Naive thymus-derived CD8-positive, alpha-beta T cell (primary cell): ENCODE results near the gene MYRIP. TPM values are rescaled to one million over a fixed set of nuclear protein-coding genes. Genes with fewer than 3 reads are reported as not detected.

Source experiments
- ATAC-seq, 2 donors: fragments of 150-1000 bp; cut with Tn5 transposase in 1 of 2; sonication (Bioruptor Pico), chemical (Tn5 transposase) in 1 of 2; 1 replicate in 1 of 2; 2 replicates in 1 of 2; pipeline ENCODE4 v1.10.0; 2021; ENCODE audit warnings: mild to moderate bottlenecking in 2 of 2, moderate library complexity in 2 of 2
- POLR2A ChIA-PET: fragments of 350-600 bp; sonication (Branson Sonifier 250); formaldehyde crosslinking; loops from one replicate; lab custom pipeline; 2021; ENCODE audit warnings: antibody characterized with exemption; lab: Charles Lee
- DNase-seq, 10 donors: peaks; one replicate each; pipeline versions ENCODE4 v3.0.0 to v3.0.0-alpha.2; 2020 to 2022
- H3K27ac Mint-ChIP-seq, 10 donors: one replicate each; pipeline ENCODE4 v1.8.0; 2020 to 2022; ENCODE audit warnings: mild to moderate bottlenecking in 10 of 10, mixed read lengths in 10 of 10, moderate library complexity in 4 of 10, inconsistent platforms in 1 of 10
- H3K27me3 Mint-ChIP-seq, 5 donors: one replicate each; pipeline ENCODE4 v1.8.0; 2021 to 2022; ENCODE audit warnings: mixed read lengths in 5 of 5
- H3K36me3 Mint-ChIP-seq, 3 donors: one replicate each; pipeline ENCODE4 v1.8.0; 2020 to 2022; ENCODE audit warnings: mixed read lengths in 3 of 3, mild to moderate bottlenecking in 2 of 3, inconsistent platforms in 1 of 3
- H3K4me1 Mint-ChIP-seq, 4 donors: one replicate each; pipeline ENCODE4 v1.8.0; 2021 to 2022; ENCODE audit warnings: mixed read lengths in 4 of 4
- H3K4me3 Mint-ChIP-seq, 10 donors: one replicate each; pipeline ENCODE4 v1.8.0; 2020 to 2022; ENCODE audit warnings: mild to moderate bottlenecking in 10 of 10, mixed read lengths in 10 of 10, moderate library complexity in 6 of 10, inconsistent platforms in 1 of 10
- H3K9me3 Mint-ChIP-seq, 9 donors: one replicate each; pipeline ENCODE4 v1.8.0; 2020 to 2022; ENCODE audit warnings: mixed read lengths in 9 of 9, mild to moderate bottlenecking in 3 of 9, inconsistent platforms in 1 of 9, moderate library complexity in 1 of 9
- polyA plus RNA-seq, 3 donors: library from polyadenylated mRNA; unstranded; fragments of 300-500 nt; fragmentation: Illumina TruSeq; gene quantifications; one replicate each; pipeline ENCODE4 v1.2.3, GENCODE V29; 2021
- total RNA-seq, 8 experiments: library from RNA in 2 of 8; stranded (reverse) in 2 of 8; gene quantifications; one replicate each; pipeline ENCODE4 v1.2.3 and lab custom pipeline; 2021 to 2026

MYRIP gene
- total and polyA plus RNA-seq, 5 experiments from 2014 or later: 0.08 TPM; not detected in 4

- ATAC-seq (no peak), DNase-seq (no peak)
- Mint-ChIP-seq H3K4me3 (no peak overlapping the region), H3K36me3 (no peaks in the 10 kb centered on the region), H3K9me3 (peaks cover 0 to 6% (median 4%) of the 10 kb centered on the region in 9 donors), H3K4me1 (no peaks in the 10 kb centered on the region), H3K27me3 (no peaks in the 10 kb centered on the region), H3K27ac (no peak overlapping the region)
- POLR2A ChIA-PET: no interaction called here
Observed at GRCh38 chr3:39981547-39982184, 172.3 kb downstream of the MYRIP start.

- no peak for ATAC-seq
- no peak overlapping the region for H3K4me3 Mint-ChIP-seq
- H3K27me3 Mint-ChIP-seq: peaks cover 0 to 3% (median 0%) of the 10 kb centered on the region in 5 donors
- no peak overlapping the region for H3K27ac Mint-ChIP-seq
- peaks cover 0 to 11% (median 6%) of the 10 kb centered on the region in 9 donors for H3K9me3 Mint-ChIP-seq
- POLR2A ChIA-PET: no interaction called here
- DNase-seq: no peak
- no peaks in the 10 kb centered on the region for H3K4me1 Mint-ChIP-seq
- H3K36me3 Mint-ChIP-seq: no peaks in the 10 kb centered on the region
Observed at GRCh38 chr3:39982665-39983357, 173.4 kb downstream of the MYRIP start.

GRCh38 chr3:39989746-39990145 is 180.3 kb downstream of the MYRIP start:
- Mint-ChIP-seq H3K36me3 (peaks cover 0 to 21% (median 0%) of the 10 kb centered on the region in 3 donors), H3K27me3 (peaks cover 11 to 36% (median 22%) of the 10 kb centered on the region in 5 donors), H3K9me3 (peaks cover 0 to 33% (median 11%) of the 10 kb centered on the region in 9 donors), H3K4me1 (no peaks in the 10 kb centered on the region), H3K4me3 (no peak overlapping the region), H3K27ac (no peak overlapping the region)
- DNase-seq (no peak), ATAC-seq (no peak)
- POLR2A ChIA-PET: no interaction called here

- Mint-ChIP-seq H3K4me3 (no peak overlapping the region), H3K9me3 (peaks cover 0 to 40% (median 16%) of the 10 kb centered on the region in 9 donors), H3K4me1 (no peaks in the 10 kb centered on the region), H3K27me3 (peaks cover 13 to 38% (median 22%) of the 10 kb centered on the region in 5 donors), H3K27ac (no peak overlapping the region), H3K36me3 (peaks cover 0 to 21% (median 0%) of the 10 kb centered on the region in 3 donors)
- DNase-seq: no peak
- ATAC-seq: no peak
- POLR2A ChIA-PET: no interaction called here
Observed at GRCh38 chr3:39990532-39990931, 181.1 kb downstream of the MYRIP start.

- no peaks in the 10 kb centered on the region for H3K9me3 Mint-ChIP-seq
- no peaks in the 10 kb centered on the region for H3K4me1 Mint-ChIP-seq
- POLR2A ChIA-PET: no interaction called here
Observed at GRCh38 chr3:40008796-40009195, 199.4 kb downstream of the MYRIP start.

GRCh38 chr3:40009991-40010390 is 200.6 kb downstream of the MYRIP start:
- no peak for ATAC-seq
- no peaks in the 10 kb centered on the region for H3K36me3 Mint-ChIP-seq
- no peaks in the 10 kb centered on the region for H3K4me1 Mint-ChIP-seq
- POLR2A ChIA-PET: no interaction called here
- H3K4me3 Mint-ChIP-seq: no peak overlapping the region
- no peak for DNase-seq
- H3K27me3 Mint-ChIP-seq: peaks cover 0 to 9% (median 2%) of the 10 kb centered on the region in 5 donors
- no peaks in the 10 kb centered on the region for H3K9me3 Mint-ChIP-seq
- no peak overlapping the region for H3K27ac Mint-ChIP-seq

More at GRCh38 chr3:40008796-40009195, 199.4 kb downstream of the MYRIP start:
- Mint-ChIP-seq H3K27me3 (peaks cover 0 to 7% (median under 1%) of the 10 kb centered on the region in 5 donors), H3K36me3 (no peaks in the 10 kb centered on the region), H3K27ac (no peak overlapping the region), H3K4me3 (no peak overlapping the region)
- DNase-seq (no peak), ATAC-seq (no peak)

GRCh38 chr3:40012381-40012780 is 203.0 kb downstream of the MYRIP start:
- Mint-ChIP-seq H3K27me3 (peaks cover 1 to 16% (median 12%) of the 10 kb centered on the region in 5 donors), H3K4me1 (no peaks in the 10 kb centered on the region), H3K4me3 (no peak overlapping the region), H3K9me3 (no peaks in the 10 kb centered on the region), H3K36me3 (no peaks in the 10 kb centered on the region), H3K27ac (no peak overlapping the region)
- no peak for ATAC-seq
- POLR2A ChIA-PET: no interaction called here
- DNase-seq: no peak

GRCh38 chr3:40016391-40016790 is 207.0 kb downstream of the MYRIP start:
- no peaks in the 10 kb centered on the region for H3K4me1 Mint-ChIP-seq

GRCh38 chr3:40018369-40018768 is 209.0 kb downstream of the MYRIP start:
- ATAC-seq (no peak), DNase-seq (no peak)
- Mint-ChIP-seq H3K36me3 (no peaks in the 10 kb centered on the region), H3K27me3 (peaks cover 8 to 40% (median 25%) of the 10 kb centered on the region in 5 donors), H3K27ac (no peak overlapping the region), H3K4me3 (no peak overlapping the region), H3K4me1 (no peaks in the 10 kb centered on the region), H3K9me3 (peaks cover 0 to 10% (median 0%) of the 10 kb centered on the region in 9 donors)
- POLR2A ChIA-PET: no interaction called here

More at GRCh38 chr3:40016391-40016790, 207.0 kb downstream of the MYRIP start:
- H3K27me3 Mint-ChIP-seq: peaks cover 5 to 27% (median 20%) of the 10 kb centered on the region in 5 donors
- H3K27ac Mint-ChIP-seq: no peak overlapping the region
- POLR2A ChIA-PET: no interaction called here
- ATAC-seq (no peak), DNase-seq (no peak)
- no peaks in the 10 kb centered on the region for H3K36me3 Mint-ChIP-seq
- no peak overlapping the region for H3K4me3 Mint-ChIP-seq
- no peaks in the 10 kb centered on the region for H3K9me3 Mint-ChIP-seq

- Mint-ChIP-seq H3K36me3 (no peaks in the 10 kb centered on the region), H3K4me3 (no peak overlapping the region), H3K4me1 (no peaks in the 10 kb centered on the region), H3K9me3 (peaks cover 0 to 17% (median 5%) of the 10 kb centered on the region in 9 donors), H3K27me3 (peaks cover 8 to 51% (median 29%) of the 10 kb centered on the region in 5 donors), H3K27ac (no peak overlapping the region)
- no peak for ATAC-seq
- POLR2A ChIA-PET: no interaction called here
- DNase-seq: no peak
Observed at GRCh38 chr3:40019376-40019775, 210.0 kb downstream of the MYRIP start.

- ATAC-seq (no peak), DNase-seq (no peak)
- peaks cover 7 to 53% (median 26%) of the 10 kb centered on the region in 5 donors for H3K27me3 Mint-ChIP-seq
- H3K27ac Mint-ChIP-seq: no peak overlapping the region
- no peaks in the 10 kb centered on the region for H3K4me1 Mint-ChIP-seq
- H3K9me3 Mint-ChIP-seq: peaks cover 2 to 26% (median 13%) of the 10 kb centered on the region in 9 donors
- H3K4me3 Mint-ChIP-seq: no peak overlapping the region
- H3K36me3 Mint-ChIP-seq: peaks cover 0 to 5% (median 0%) of the 10 kb centered on the region in 3 donors
- POLR2A ChIA-PET: no interaction called here
Observed at GRCh38 chr3:40020689-40021088, 211.3 kb downstream of the MYRIP start.

- POLR2A ChIA-PET: no interaction called here
- no peak for DNase-seq
- H3K4me3 Mint-ChIP-seq: no peak overlapping the region
Observed at GRCh38 chr3:40021338-40021737, 211.9 kb downstream of the MYRIP start.

GRCh38 chr3:40022297-40022827 is 213.0 kb downstream of the MYRIP start:
- no peak for ATAC-seq
- no peak overlapping the region for H3K4me3 Mint-ChIP-seq

More at GRCh38 chr3:40021338-40021737, 211.9 kb downstream of the MYRIP start:
- Mint-ChIP-seq H3K9me3 (peaks cover 2 to 32% (median 17%) of the 10 kb centered on the region in 9 donors), H3K27me3 (peaks cover 7 to 47% (median 21%) of the 10 kb centered on the region in 5 donors), H3K4me1 (no peaks in the 10 kb centered on the region), H3K27ac (no peak overlapping the region), H3K36me3 (peaks cover 0 to 11% (median 0%) of the 10 kb centered on the region in 3 donors)
- ATAC-seq: no peak

More at GRCh38 chr3:40022297-40022827, 213.0 kb downstream of the MYRIP start:
- Mint-ChIP-seq H3K27me3 (peaks cover 8 to 45% (median 18%) of the 10 kb centered on the region in 5 donors), H3K4me1 (no peaks in the 10 kb centered on the region), H3K27ac (no peak overlapping the region), H3K36me3 (peaks cover 0 to 20% (median 0%) of the 10 kb centered on the region in 3 donors), H3K9me3 (peaks cover 9 to 42% (median 27%) of the 10 kb centered on the region in 9 donors)
- POLR2A ChIA-PET: no interaction called here
- DNase-seq: no peak
